Esophagus muscularis mucosa (tissue), 3 donors: ENCODE measurements around the gene PET100.

Experiments
- CTCF ChIP-seq, 3 experiments: fragments of 200-600 bp in 2 of 3; fragments of 450-650 bp in 1 of 3; sonication (generic) in 2 of 3; IDR thresholded peaks; one replicate each; pipeline ENCODE4 v1.5.1; 2017 to 2019; ENCODE audit warnings: antibody characterized with exemption in 3 of 3, mild to moderate bottlenecking in 2 of 3, moderate library complexity in 1 of 3
- POLR2A ChIP-seq: fragments of 450-650 bp; IDR thresholded peaks from one replicate; pipeline ENCODE4 v1.6.1; 2017; ENCODE audit warnings: antibody characterized with exemption, moderate library complexity, mild to moderate bottlenecking, low read depth

GRCh38 chr19:7610491-7611240 is 18.9 kb upstream of the PET100 start:
- TF ChIP-seq CTCF (IDR thresholded peaks at IDR 0.05), result no peak
- no peak for TF ChIP-seq POLR2A
